HCT116 (cell line): Measurements from ENCODE around the gene CTDSP1. TPM values are rescaled to one million over a fixed set of nuclear protein-coding genes. Genes with fewer than 3 reads are reported as not detected.
A peak's percentile ranks its signal among the peaks of the same experiment; 100 is the strongest.

Source experiments
- ATAC-seq: fragments of 200-7000 bp; cut with Tn5 transposase; 2 replicates; pipeline ENCODE4 v1.9.1; 2020; ENCODE audit warnings: mild to moderate bottlenecking, moderate library complexity
- BruUV-seq: library from RNA; stranded (reverse); fragments of 400-500 nt; replicated peaks from 2 replicates; lab custom pipeline; 2021; lab: Mats Ljungman, UMichigan
- CTCF ChIA-PET: fragments of 300-600 bp; sonication (Branson Sonifier 250); formaldehyde crosslinking; loops from one replicate; lab custom pipeline; 2021; ENCODE audit warnings: antibody characterized with exemption; lab: Charles Lee
- POLR2A ChIA-PET: fragments of 300-600, 350-600 bp; sonication (Branson Sonifier 250); formaldehyde crosslinking; loops from one replicate; lab custom pipeline; 2021; ENCODE audit warnings: antibody characterized with exemption; lab: Charles Lee
- RAD21 ChIA-PET, 2 experiments: fragments of 300-600 bp; sonication (Branson Sonifier 250); formaldehyde crosslinking; loops; one replicate each; lab custom pipeline; 2023; ENCODE audit warnings: low total read pairs in 2 of 2; ENCODE audit not compliant: uncharacterized antibody in 2 of 2, unreplicated experiment in 2 of 2, low non-redundant PET in 1 of 2; lab: Charles Lee
- DNase-seq: peaks from one replicate; pipeline ENCODE4 v3.0.0-alpha.2; 2010; ENCODE audit warnings: low read depth, low spot score
- H2AFZ ChIP-seq: fragments of 200-600 bp; shearing (Covaris generic), sonication (generic); 2 replicates; pipeline ENCODE4 v1.6.1; 2017; ENCODE audit warnings: low read depth, mixed run types, mixed read lengths, antibody characterized with exemption, low read length; ENCODE audit not compliant: poor library complexity, severe bottlenecking
- H3K27ac ChIP-seq: 2 replicates; pipeline ENCODE4 v1.5.1; 2012; ENCODE audit warnings: low read depth, low read length
- H3K27me3 ChIP-seq: fragments of 200-600 bp; sonication (generic); 2 replicates; pipeline ENCODE4 v1.6.1; 2016; ENCODE audit warnings: mixed run types, low read length, mixed read lengths; ENCODE audit not compliant: insufficient read depth
- H3K36me3 ChIP-seq, 2 experiments: fragments of 200-500 bp in 1 of 2; fragments of 200-600 bp in 1 of 2; sonication (Bioruptor generic) in 1 of 2; sonication (generic) in 1 of 2; 2 replicates each; pipeline versions ENCODE4 v1.5.1 to v1.6.1; 2014 to 2016; ENCODE audit warnings: low read length in 2 of 2, inconsistent platforms in 1 of 2, mixed read lengths in 1 of 2, mixed run types in 1 of 2; ENCODE audit not compliant: insufficient read depth in 2 of 2, control insufficient read depth in 1 of 2
- H3K4me1 ChIP-seq, 2 experiments: fragments of 200-600 bp in 1 of 2; sonication (generic) in 1 of 2; 2 replicates each; pipeline versions ENCODE4 v1.5.1 to v1.6.1; 2012 to 2017; ENCODE audit warnings: low read length in 2 of 2, inconsistent platforms in 1 of 2, mild to moderate bottlenecking in 1 of 2, mixed read lengths in 1 of 2, mixed run types in 1 of 2, moderate library complexity in 1 of 2; ENCODE audit not compliant: insufficient read depth in 2 of 2, control insufficient read depth in 1 of 2
- H3K4me2 ChIP-seq: fragments of 200-600 bp; sonication (generic); 2 replicates; pipeline ENCODE4 v1.6.1; 2017; ENCODE audit warnings: mixed run types, low read length, mixed read lengths
- H3K4me3 ChIP-seq, 2 experiments: fragments of 200-600 bp in 1 of 2; sonication (generic) in 1 of 2; replicated peaks in 1 of 2; 2 replicates each; pipeline ENCODE4 v1.5.1; 2011 to 2016; ENCODE audit warnings: low read length in 2 of 2, control low read depth in 1 of 2, low read depth in 1 of 2, mild to moderate bottlenecking in 1 of 2, mixed read lengths in 1 of 2, mixed run types in 1 of 2
- H3K79me2 ChIP-seq: fragments of 200-600 bp; sonication (generic); 2 replicates; pipeline ENCODE4 v1.6.1; 2017; ENCODE audit warnings: mild to moderate bottlenecking, mixed run types, low read length, moderate library complexity, mixed read lengths; ENCODE audit not compliant: insufficient read depth
- H3K9ac ChIP-seq: fragments of 200-600 bp; sonication (generic); 2 replicates; pipeline ENCODE4 v1.6.1; 2016; ENCODE audit warnings: low read length, mixed read lengths
- H3K9me2 ChIP-seq: fragments of 200-600 bp; sonication (generic), shearing (Covaris generic); 2 replicates; pipeline ENCODE4 v1.6.1; 2017; ENCODE audit warnings: mixed run types, mild to moderate bottlenecking, moderate library complexity; ENCODE audit not compliant: insufficient read depth
- H3K9me3 ChIP-seq, 2 experiments: fragments of 200-500 bp in 1 of 2; fragments of 200-600 bp in 1 of 2; sonication (Bioruptor generic) in 1 of 2; sonication (generic) in 1 of 2; 2 replicates each; pipeline ENCODE4 v1.6.1; 2014 to 2017; ENCODE audit warnings: low read length in 2 of 2, mixed read lengths in 2 of 2, inconsistent platforms in 1 of 2, low read depth in 1 of 2, mild to moderate bottlenecking in 1 of 2, mixed run types in 1 of 2, moderate library complexity in 1 of 2; ENCODE audit not compliant: control insufficient read depth in 1 of 2, insufficient read depth in 1 of 2
- H4K20me1 ChIP-seq: fragments of 200-600 bp; sonication (generic), shearing (Covaris generic); 2 replicates; pipeline ENCODE4 v1.6.1; 2017; ENCODE audit warnings: mixed run types, mild to moderate bottlenecking, moderate library complexity; ENCODE audit not compliant: insufficient read depth
- ELF1 ChIP-seq: IDR thresholded peaks from 2 replicates; pipeline ENCODE4 v1.6.1; 2012; ENCODE audit warnings: low read depth, borderline replicate concordance
- EZH2phosphoT487 ChIP-seq: fragments of 200-600 bp; IDR thresholded peaks from 2 replicates; pipeline ENCODE4 v1.6.1; 2018; ENCODE audit warnings: antibody characterized with exemption, borderline replicate concordance
- FOSL1 ChIP-seq: IDR thresholded peaks from 2 replicates; pipeline ENCODE4 v1.6.1; 2012; ENCODE audit warnings: low read depth
- JUND ChIP-seq: IDR thresholded peaks from 2 replicates; pipeline ENCODE4 v1.6.1; 2012
- POLR2A ChIP-seq: IDR thresholded peaks from 2 replicates; pipeline ENCODE4 v1.7.0; 2011; ENCODE audit warnings: borderline replicate concordance; ENCODE audit not compliant: insufficient read depth, insufficient read length; ENCODE audit errors: extremely low read depth
- POLR2AphosphoS5 ChIP-seq: IDR thresholded peaks from 2 replicates; pipeline ENCODE4 v1.6.1; 2011; ENCODE audit warnings: mild to moderate bottlenecking, low read depth, low read length, moderate library complexity
- SRF ChIP-seq: IDR thresholded peaks from 2 replicates; pipeline ENCODE4 v1.6.1; 2012; ENCODE audit warnings: low read depth
- YY1 ChIP-seq: IDR thresholded peaks from 2 replicates; pipeline ENCODE4 v1.6.1; 2011; ENCODE audit warnings: low read length, low read depth, moderate library complexity, mild to moderate bottlenecking; ENCODE audit not compliant: insufficient replicate concordance; ENCODE audit errors: extremely low read depth
- ZBTB33 ChIP-seq: IDR thresholded peaks from 2 replicates; pipeline ENCODE4 v1.6.1; 2011; ENCODE audit warnings: mild to moderate bottlenecking, low read length, moderate library complexity; ENCODE audit not compliant: insufficient replicate concordance; ENCODE audit errors: extremely low read depth
- intact Hi-C: fragments of 100-400 bp; cut with micrococcal nuclease; formaldehyde crosslinking; loops from 2 replicates; pipeline ENCODE4 v1.10.0; 2022
- total RNA-seq: library from RNA; stranded (reverse); gene quantifications from one replicate; pipeline ENCODE4 v1.2.1, GENCODE V29; 2021; ENCODE audit not compliant: unreplicated experiment
- TF ChIP-seq, protein P1 (sequence below): IDR thresholded peaks from 2 replicates; pipeline ENCODE4 v1.6.1; 2012; ENCODE audit warnings: low read depth
- TF ChIP-seq, protein P2 (sequence below), 3 experiments: fragments of 200-600 bp in 1 of 3; sonication (generic) in 1 of 3; IDR thresholded peaks in 2 of 3; conservative IDR thresholded peaks in 1 of 3; 2 replicates each; pipeline ENCODE4 v1.5.1; 2012 to 2017; ENCODE audit warnings: low read depth in 2 of 3, low read length in 2 of 3, antibody characterized with exemption in 1 of 3, borderline replicate concordance in 1 of 3, control low read depth in 1 of 3, mild to moderate bottlenecking in 1 of 3, mixed read lengths in 1 of 3, mixed run types in 1 of 3, moderate library complexity in 1 of 3; ENCODE audit not compliant: insufficient read depth in 1 of 3
- TF ChIP-seq, protein P3 (sequence below): IDR thresholded peaks from 2 replicates; pipeline ENCODE4 v1.6.1; 2012

The CTDSP1 gene
- total RNA-seq, 1 experiment from 2014 or later: 90.7 TPM

GRCh38 chr2:218406209-218406948, 6.7 kb downstream of the CTDSP1 start:
- Histone ChIP-seq H3K4me1 (peaks cover 22 to 28% of the 10 kb centered on the region in 2 experiments), H3K9me3 (no peaks in the 10 kb centered on the region), H3K4me3 (peak overlapping the region; percentile 36 to 61), H3K79me2 (peaks cover 13% of the 10 kb centered on the region; the same call in 1 of the 2 replicates), H3K9me2 (no peaks in the 10 kb centered on the region), H2AFZ (no peak overlapping the region), H3K36me3 (peaks cover 17 to 18% of the 10 kb centered on the region in 2 experiments), H3K4me2 (peak overlapping the region; percentile 96), H3K27me3 (no peaks in the 10 kb centered on the region), H3K27ac (peak overlapping the region; percentile 90), H4K20me1 (no peaks in the 10 kb centered on the region), H3K9ac (peak overlapping the region; percentile 69)
- no TSS peak for BruUV-seq
- DNase-seq (peak; percentile 84), ATAC-seq (peak; percentile 92)
- ChIA-PET CTCF (interaction anchor here (0.6 to 1.6 kb wide), 2 partner anchors 10 to 349 kb away, joined by 3 to 8 read pairs; no protein-coding TSS in a partner anchor), RAD21 (no interaction called here), POLR2A (no interaction called here)
- TF ChIP-seq POLR2A (no peak), FOSL1 (no peak), ZBTB33 (peak; percentile 51), ELF1 (no peak), SRF (no peak), JUND (no peak), POLR2AphosphoS5 (peak; percentile 96), EZH2phosphoT487 (no peak), YY1 (peak; percentile 1)
- TF ChIP-seq, protein P1, sequence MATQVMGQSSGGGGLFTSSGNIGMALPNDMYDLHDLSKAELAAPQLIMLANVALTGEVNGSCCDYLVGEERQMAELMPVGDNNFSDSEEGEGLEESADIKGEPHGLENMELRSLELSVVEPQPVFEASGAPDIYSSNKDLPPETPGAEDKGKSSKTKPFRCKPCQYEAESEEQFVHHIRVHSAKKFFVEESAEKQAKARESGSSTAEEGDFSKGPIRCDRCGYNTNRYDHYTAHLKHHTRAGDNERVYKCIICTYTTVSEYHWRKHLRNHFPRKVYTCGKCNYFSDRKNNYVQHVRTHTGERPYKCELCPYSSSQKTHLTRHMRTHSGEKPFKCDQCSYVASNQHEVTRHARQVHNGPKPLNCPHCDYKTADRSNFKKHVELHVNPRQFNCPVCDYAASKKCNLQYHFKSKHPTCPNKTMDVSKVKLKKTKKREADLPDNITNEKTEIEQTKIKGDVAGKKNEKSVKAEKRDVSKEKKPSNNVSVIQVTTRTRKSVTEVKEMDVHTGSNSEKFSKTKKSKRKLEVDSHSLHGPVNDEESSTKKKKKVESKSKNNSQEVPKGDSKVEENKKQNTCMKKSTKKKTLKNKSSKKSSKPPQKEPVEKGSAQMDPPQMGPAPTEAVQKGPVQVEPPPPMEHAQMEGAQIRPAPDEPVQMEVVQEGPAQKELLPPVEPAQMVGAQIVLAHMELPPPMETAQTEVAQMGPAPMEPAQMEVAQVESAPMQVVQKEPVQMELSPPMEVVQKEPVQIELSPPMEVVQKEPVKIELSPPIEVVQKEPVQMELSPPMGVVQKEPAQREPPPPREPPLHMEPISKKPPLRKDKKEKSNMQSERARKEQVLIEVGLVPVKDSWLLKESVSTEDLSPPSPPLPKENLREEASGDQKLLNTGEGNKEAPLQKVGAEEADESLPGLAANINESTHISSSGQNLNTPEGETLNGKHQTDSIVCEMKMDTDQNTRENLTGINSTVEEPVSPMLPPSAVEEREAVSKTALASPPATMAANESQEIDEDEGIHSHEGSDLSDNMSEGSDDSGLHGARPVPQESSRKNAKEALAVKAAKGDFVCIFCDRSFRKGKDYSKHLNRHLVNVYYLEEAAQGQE: no peak
- TF ChIP-seq, protein P2, sequence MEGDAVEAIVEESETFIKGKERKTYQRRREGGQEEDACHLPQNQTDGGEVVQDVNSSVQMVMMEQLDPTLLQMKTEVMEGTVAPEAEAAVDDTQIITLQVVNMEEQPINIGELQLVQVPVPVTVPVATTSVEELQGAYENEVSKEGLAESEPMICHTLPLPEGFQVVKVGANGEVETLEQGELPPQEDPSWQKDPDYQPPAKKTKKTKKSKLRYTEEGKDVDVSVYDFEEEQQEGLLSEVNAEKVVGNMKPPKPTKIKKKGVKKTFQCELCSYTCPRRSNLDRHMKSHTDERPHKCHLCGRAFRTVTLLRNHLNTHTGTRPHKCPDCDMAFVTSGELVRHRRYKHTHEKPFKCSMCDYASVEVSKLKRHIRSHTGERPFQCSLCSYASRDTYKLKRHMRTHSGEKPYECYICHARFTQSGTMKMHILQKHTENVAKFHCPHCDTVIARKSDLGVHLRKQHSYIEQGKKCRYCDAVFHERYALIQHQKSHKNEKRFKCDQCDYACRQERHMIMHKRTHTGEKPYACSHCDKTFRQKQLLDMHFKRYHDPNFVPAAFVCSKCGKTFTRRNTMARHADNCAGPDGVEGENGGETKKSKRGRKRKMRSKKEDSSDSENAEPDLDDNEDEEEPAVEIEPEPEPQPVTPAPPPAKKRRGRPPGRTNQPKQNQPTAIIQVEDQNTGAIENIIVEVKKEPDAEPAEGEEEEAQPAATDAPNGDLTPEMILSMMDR (IDR thresholded peaks at IDR 0.05 in 2 of 3, conservative IDR thresholded peaks at IDR 0.05 in 1 of 3; ENCODE audit: borderline replicate concordance in 1 of 3, insufficient read depth in 1 of 3, low read depth in 2 of 3, low read length in 2 of 3): peak in 2 of 3 experiments; percentile 72 to 75; a peak in 4 of 6 replicates
- TF ChIP-seq, protein P3, sequence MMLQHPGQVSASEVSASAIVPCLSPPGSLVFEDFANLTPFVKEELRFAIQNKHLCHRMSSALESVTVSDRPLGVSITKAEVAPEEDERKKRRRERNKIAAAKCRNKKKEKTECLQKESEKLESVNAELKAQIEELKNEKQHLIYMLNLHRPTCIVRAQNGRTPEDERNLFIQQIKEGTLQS: no peak
- intact Hi-C loops: loop anchor here (1.0 to 5.0 kb wide), 3 partner anchors 60 to 441 kb away; no protein-coding TSS in a partner anchor
